Coronary artery (tissue), 2 donors: Measurements from ENCODE around the gene PRR5L.

Experiments used
- DNase-seq: peaks from one replicate; pipeline ENCODE4 v3.0.0-alpha.2; 2017; ENCODE audit warnings: low spot score
- H3K27ac ChIP-seq, 2 donors: fragments of 200-600 bp; sonication (generic); one replicate each; pipeline ENCODE4 v1.5.1; 2016 to 2019
- H3K4me3 ChIP-seq: fragments of 200-600 bp; sonication (generic); 2 replicates; pipeline ENCODE4 v1.5.1; 2016; ENCODE audit warnings: mild to moderate bottlenecking, moderate library complexity
- TF ChIP-seq, protein P1 (sequence below): fragments of 200-600 bp; sonication (generic); IDR thresholded peaks from one replicate; pipeline ENCODE4 v1.5.1; 2019; ENCODE audit warnings: antibody characterized with exemption

PRR5L gene

DNA sequence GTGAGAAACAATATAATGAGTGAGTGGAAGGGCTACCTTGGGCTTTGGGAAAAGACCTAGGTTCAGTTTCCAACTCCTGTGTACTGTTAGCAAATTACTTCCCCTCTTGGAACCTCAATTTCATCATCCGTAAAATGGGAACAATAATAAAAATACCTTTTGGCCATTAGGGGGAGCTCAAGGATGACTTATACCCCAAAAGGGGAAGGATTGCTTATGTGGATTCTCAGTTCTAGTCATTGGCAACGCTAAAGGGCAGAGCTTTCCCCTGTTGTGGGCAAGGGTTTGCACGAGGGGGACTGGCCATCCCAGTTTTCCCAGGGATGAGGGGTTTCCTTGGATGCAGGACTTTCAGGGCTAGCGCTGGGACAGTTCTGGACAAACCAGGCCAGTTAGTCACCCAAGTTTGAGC lies 3.8 kb upstream of the PRR5L start:
- TF ChIP-seq, protein P1, sequence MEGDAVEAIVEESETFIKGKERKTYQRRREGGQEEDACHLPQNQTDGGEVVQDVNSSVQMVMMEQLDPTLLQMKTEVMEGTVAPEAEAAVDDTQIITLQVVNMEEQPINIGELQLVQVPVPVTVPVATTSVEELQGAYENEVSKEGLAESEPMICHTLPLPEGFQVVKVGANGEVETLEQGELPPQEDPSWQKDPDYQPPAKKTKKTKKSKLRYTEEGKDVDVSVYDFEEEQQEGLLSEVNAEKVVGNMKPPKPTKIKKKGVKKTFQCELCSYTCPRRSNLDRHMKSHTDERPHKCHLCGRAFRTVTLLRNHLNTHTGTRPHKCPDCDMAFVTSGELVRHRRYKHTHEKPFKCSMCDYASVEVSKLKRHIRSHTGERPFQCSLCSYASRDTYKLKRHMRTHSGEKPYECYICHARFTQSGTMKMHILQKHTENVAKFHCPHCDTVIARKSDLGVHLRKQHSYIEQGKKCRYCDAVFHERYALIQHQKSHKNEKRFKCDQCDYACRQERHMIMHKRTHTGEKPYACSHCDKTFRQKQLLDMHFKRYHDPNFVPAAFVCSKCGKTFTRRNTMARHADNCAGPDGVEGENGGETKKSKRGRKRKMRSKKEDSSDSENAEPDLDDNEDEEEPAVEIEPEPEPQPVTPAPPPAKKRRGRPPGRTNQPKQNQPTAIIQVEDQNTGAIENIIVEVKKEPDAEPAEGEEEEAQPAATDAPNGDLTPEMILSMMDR = peak; percentile 16
- DNase-seq = no peak
- H3K4me3 ChIP-seq = no peak overlapping the region
- H3K27ac ChIP-seq = no peak overlapping the region

DNA sequence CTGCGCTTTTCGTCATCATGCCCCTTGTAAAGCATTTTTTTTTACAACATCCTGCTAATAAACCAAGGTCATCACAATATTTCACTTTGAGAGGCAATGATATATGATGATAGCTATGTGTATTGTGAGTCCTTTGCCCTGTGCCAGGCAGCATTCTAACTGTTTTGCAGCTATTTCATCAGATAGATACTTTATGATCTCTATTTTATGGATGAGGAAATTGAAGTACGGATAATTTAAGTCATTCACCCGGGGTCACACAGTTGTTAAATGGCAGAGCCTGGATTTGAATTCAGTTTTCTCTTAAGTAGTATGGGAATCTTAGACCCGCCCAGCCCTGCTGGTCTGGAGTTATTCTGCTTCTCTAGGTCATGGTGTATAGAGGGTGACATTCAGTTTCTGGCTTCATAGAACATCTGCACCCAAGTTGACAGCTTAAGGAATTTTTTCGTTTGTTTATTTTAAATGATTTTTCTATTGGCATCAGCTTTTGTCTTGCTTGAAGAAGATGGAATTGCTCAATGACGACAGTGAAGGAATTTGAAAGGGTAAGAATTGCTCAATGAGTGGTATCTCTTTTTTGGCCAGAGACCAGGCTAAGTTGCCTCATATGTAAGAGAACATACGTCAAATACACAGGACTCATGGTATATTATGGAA lies 926 bp downstream of the PRR5L start:
- TF ChIP-seq, protein P1 = no peak

DNA sequence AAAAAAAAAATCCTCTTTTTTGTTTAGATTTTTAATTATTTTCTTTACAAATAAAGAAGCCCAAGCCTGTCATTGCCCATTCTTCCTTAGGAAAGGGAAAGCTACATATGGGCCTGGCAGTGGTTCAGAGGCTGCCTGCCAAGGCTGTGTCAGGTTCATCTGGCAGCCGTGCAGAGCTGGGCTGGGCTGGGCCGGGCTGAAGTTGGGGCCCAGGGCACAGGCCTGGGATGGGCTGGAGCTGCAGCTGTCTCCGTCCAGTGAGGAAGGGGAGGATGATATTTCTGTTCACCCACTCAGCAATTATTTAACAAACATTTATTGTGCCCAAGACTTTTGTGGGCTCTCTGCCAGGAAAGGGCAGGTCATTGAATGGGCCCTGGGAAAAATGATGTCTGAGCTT lies 4.6 kb downstream of the PRR5L start:
- Histone ChIP-seq H3K27ac (no peak overlapping the region), H3K4me3 (no peak overlapping the region)
- TF ChIP-seq, protein P1 = no peak
- DNase-seq = no peak

More for the DNA sequence above, 926 bp downstream of the PRR5L start:
- H3K4me3 ChIP-seq = no peak overlapping the region
- H3K27ac ChIP-seq = no peak overlapping the region
- DNase-seq = no peak

DNA sequence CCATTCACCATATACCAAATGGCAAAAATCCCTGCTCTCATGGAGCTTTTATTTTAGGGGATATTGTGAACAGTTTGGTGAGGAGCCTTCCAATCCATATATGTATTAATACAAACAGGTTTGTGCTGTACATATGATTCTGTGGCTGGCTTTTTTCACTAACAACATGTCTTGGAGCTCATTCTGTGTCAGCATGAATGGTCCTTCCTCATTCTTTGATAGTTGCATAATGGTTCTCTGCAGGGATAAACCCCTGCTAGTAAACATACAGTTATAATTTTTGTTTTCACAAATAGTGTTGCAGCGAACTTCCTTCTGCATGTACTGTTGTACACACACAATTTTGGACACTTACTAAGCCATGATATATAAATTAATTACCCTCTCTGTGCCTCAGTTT lies 8.3 kb downstream of the PRR5L start:
- TF ChIP-seq, protein P1 = no peak
- no peak overlapping the region for H3K27ac ChIP-seq
- no peak overlapping the region for H3K4me3 ChIP-seq
- no peak for DNase-seq

DNA sequence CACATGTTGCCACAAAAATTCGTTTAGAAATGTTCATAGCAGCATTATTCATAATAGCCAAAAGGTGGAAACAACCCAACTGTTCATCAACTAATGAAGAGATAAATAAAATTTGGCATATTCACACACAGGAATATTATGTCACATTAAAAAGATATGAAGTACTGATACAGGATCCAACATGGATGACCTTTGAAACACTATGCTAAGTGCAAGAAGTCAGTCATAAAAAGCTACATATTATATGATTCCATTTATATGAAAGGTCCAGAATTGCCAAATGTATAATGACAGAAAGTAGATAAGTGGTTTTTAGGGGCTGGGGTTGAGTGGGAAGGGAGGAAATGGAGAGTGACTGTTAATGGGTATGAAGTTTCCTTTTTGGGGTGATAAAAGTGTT lies 9.0 kb downstream of the PRR5L start:
- H3K4me3 ChIP-seq = no peak overlapping the region
- TF ChIP-seq, protein P1 = no peak
- no peak for DNase-seq

DNA sequence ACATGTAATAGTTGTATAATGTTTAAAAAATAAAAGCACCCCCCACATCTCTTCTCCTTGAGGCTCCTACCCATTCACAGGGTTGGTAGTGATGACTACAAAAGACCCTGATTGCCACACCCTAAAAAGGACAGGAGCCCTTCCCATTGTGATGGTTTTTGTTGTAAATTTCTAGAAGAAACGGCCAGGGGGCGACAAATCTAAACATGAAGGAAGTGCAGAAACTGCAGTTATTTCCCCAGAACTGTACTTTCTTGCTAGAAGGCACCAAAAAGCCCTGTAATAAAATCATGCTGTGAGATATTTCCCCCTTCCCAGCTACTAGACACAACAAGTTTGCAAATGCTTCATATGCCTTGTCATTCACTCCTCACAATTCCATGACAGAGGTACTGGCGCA lies 10.8 kb downstream of the PRR5L start:
- TF ChIP-seq, protein P1 = peak; percentile 18
- no peak overlapping the region for H3K4me3 ChIP-seq
- no peak overlapping the region for H3K27ac ChIP-seq
- DNase-seq = no peak

More for the DNA sequence above, 9.0 kb downstream of the PRR5L start:
- H3K27ac ChIP-seq = no peak overlapping the region

DNA sequence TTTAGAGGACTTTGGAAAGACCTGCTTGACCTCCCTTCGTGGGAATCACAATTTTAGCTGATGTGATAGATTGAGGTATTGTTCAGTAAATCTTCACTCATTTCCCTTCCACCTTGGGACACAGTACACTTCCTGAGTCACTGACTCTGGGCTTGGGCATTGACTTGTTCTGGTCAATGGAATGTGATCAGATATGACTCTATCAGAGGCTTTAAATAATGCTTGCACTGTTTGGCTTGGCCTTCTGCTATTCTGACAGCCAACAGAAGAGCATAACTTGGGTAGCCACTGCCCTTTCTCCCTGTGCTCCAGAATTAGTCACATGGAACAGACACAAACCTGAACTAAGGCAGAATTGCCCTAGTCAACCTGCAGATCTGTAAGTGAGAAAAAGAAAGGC lies 12.5 kb downstream of the PRR5L start:
- TF ChIP-seq, protein P1 = no peak
- Histone ChIP-seq H3K4me3 (no peak overlapping the region), H3K27ac (no peak overlapping the region)
- no peak for DNase-seq
